ENCODE data around the gene ZNF75A.
A peak's percentile ranks its signal among the peaks of the same experiment; 100 is the strongest.

Gene ZNF75A

GRCh38 chr16:3264137-3265036 lies 40.9 kb upstream of the ZNF75A start (continued):
- TF ChIP-seq ATF2 (tag by site-specific recombination; IDR thresholded peaks at IDR 0.05; ENCODE audit: low read depth) = no peak
- no peak for TF ChIP-seq TCF7L2 (IDR thresholded peaks at IDR 0.05; ENCODE audit: borderline replicate concordance, low read depth, low read length)
- 0 out of 2 replicates have a peak, but pooled peaks have one; percentile 23 for TF ChIP-seq OVOL3 (tag by site-specific recombination; IDR thresholded peaks at IDR 0.05)
- no peak for TF ChIP-seq ZNF114 (tag by site-specific recombination; IDR thresholded peaks at IDR 0.05)
- TF ChIP-seq ZNF558 (tag by site-specific recombination; IDR thresholded peaks at IDR 0.05) = no peak
- no peak; the same call in none of the 2 replicates for TF ChIP-seq ZBTB10 (tag by site-specific recombination; IDR thresholded peaks at IDR 0.05)
- no peak for TF ChIP-seq ZNF121 (tag by site-specific recombination; IDR thresholded peaks at IDR 0.05)
- no peak for TF ChIP-seq ZNF10 (tag by site-specific recombination; IDR thresholded peaks at IDR 0.05)
- no peak for TF ChIP-seq ZNF529 (tag by site-specific recombination; IDR thresholded peaks at IDR 0.05; ENCODE audit: insufficient replicate concordance)
- TF ChIP-seq ZNF626 (tag by site-specific recombination; IDR thresholded peaks at IDR 0.05) = no peak
- TF ChIP-seq ZNF211 (tag by site-specific recombination; IDR thresholded peaks at IDR 0.05; ENCODE audit: low read depth) = no peak
- no peak for TF ChIP-seq ZNF146 (tag by site-specific recombination; IDR thresholded peaks at IDR 0.05)
- no peak for TF ChIP-seq ZNF585B (tag by site-specific recombination; IDR thresholded peaks at IDR 0.05)
- peak; percentile 61 for TF ChIP-seq ZBTB17 (tag by site-specific recombination; IDR thresholded peaks at IDR 0.05)
- TF ChIP-seq MEIS1 (CRISPR knock-in tag; IDR thresholded peaks at IDR 0.05; ENCODE audit: borderline replicate concordance) = no peak
- TF ChIP-seq ZNF292 (tag by site-specific recombination; IDR thresholded peaks at IDR 0.05; ENCODE audit: borderline replicate concordance, low read depth) = no peak
- TF ChIP-seq TSHZ1 (tag by site-specific recombination; IDR thresholded peaks at IDR 0.05; ENCODE audit: borderline replicate concordance) = no peak
- no peak for TF ChIP-seq ZSCAN4 (tag by site-specific recombination; IDR thresholded peaks at IDR 0.05)
- no peak for TF ChIP-seq PRDM6 (tag by site-specific recombination; IDR thresholded peaks at IDR 0.05)
- no peak for TF ChIP-seq ZNF48 (tag by site-specific recombination; IDR thresholded peaks at IDR 0.05)
- peak; percentile 100 for TF ChIP-seq ZFP69B (tag by site-specific recombination; IDR thresholded peaks at IDR 0.05)
- TF ChIP-seq CTCF (tag by site-specific recombination; IDR thresholded peaks at IDR 0.05) = peak; percentile 71; the same call in 1 of the 2 replicates
- TF ChIP-seq ZNF398 (tag by site-specific recombination; IDR thresholded peaks at IDR 0.05) = no peak

All from HEK293 (cell line).